ENCODE results near the gene ADCY2. TPM values are rescaled to one million over a fixed set of nuclear protein-coding genes. Genes with fewer than 3 reads are reported as not detected.

The ADCY2 gene
- polyA plus RNA-seq, 1 experiment: not detected

DNA sequence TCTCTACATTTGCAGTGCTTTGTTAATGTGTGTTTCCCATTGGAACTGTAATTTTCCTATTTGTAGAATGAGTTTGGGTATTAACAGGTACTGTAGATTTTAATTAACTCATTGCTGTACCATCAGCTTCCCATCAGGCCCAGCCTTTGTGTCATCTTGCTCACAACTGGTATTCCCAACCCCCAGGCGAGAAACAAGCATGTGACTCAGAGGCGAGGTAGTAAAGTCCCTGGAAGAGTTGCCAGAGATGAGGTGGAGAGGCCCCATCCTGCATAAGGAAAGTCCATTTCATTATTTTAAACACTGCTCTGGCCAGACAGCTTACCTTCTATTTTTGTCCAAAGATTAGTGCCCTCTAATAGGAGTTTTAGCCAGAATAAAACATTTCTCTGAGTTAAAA is 29.9 kb downstream of the ADCY2 start:
- no peak overlapping the region for H3K4me3 ChIP-seq (ENCODE audit: low read depth, low read length)
- no peak overlapping the region for H3K27ac ChIP-seq (ENCODE audit: low read depth, low read length)
- ChIA-PET POLR2A (no interaction called here), CTCF (no interaction called here)
- no peaks in the 10 kb centered on the region for H3K27me3 ChIP-seq (ENCODE audit: control insufficient read depth, insufficient read depth, low read length)
- H3K9me3 ChIP-seq (ENCODE audit: control insufficient read depth, insufficient read depth, low read length): peaks cover 22% of the 10 kb centered on the region
- TF ChIP-seq, protein P1, sequence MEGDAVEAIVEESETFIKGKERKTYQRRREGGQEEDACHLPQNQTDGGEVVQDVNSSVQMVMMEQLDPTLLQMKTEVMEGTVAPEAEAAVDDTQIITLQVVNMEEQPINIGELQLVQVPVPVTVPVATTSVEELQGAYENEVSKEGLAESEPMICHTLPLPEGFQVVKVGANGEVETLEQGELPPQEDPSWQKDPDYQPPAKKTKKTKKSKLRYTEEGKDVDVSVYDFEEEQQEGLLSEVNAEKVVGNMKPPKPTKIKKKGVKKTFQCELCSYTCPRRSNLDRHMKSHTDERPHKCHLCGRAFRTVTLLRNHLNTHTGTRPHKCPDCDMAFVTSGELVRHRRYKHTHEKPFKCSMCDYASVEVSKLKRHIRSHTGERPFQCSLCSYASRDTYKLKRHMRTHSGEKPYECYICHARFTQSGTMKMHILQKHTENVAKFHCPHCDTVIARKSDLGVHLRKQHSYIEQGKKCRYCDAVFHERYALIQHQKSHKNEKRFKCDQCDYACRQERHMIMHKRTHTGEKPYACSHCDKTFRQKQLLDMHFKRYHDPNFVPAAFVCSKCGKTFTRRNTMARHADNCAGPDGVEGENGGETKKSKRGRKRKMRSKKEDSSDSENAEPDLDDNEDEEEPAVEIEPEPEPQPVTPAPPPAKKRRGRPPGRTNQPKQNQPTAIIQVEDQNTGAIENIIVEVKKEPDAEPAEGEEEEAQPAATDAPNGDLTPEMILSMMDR (IDR thresholded peaks at IDR 0.05; ENCODE audit: low read depth, low read length): no peak
- no peak for DNase-seq (ENCODE audit: low read depth, low spot score)

DNA sequence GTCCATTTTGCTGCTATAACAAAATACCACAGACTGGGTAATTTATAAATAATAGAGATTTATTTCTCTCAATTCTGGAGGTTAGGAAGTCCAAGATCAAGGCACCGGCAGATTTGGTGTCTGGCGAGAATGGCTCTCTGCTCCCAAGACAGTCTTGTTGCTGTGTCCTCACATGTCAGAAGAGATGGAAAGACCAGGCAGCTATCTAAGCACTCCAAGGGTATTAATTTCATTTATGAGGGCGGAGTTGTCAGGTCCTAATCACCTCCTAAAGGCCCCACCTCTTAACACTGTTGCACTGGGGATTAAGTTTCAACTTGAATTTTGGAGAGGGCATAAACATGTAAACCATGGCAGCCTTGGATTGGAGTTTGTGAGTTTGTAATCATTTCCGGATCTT is 30.3 kb downstream of the ADCY2 start:
- peaks cover 22% of the 10 kb centered on the region for H3K9me3 ChIP-seq (ENCODE audit: control insufficient read depth, insufficient read depth, low read length)
- ChIA-PET POLR2A (no interaction called here), CTCF (no interaction called here)
- no peak overlapping the region for H3K4me3 ChIP-seq (ENCODE audit: low read depth, low read length)
- H3K27ac ChIP-seq (ENCODE audit: low read depth, low read length): no peak overlapping the region
- TF ChIP-seq, protein P1 (IDR thresholded peaks at IDR 0.05; ENCODE audit: low read depth, low read length): no peak
- H3K27me3 ChIP-seq (ENCODE audit: control insufficient read depth, insufficient read depth, low read length): no peaks in the 10 kb centered on the region
- no peak for DNase-seq (ENCODE audit: low read depth, low spot score)

- CTCF ChIA-PET: no interaction called here
- POLR2A ChIA-PET: no interaction called here
- no peaks in the 10 kb centered on the region for H3K27me3 ChIP-seq (ENCODE audit: control insufficient read depth, insufficient read depth, low read length)
- no peak overlapping the region for H3K27ac ChIP-seq (ENCODE audit: low read depth, low read length)
- TF ChIP-seq, protein P1 (IDR thresholded peaks at IDR 0.05; ENCODE audit: low read depth, low read length): no peak
- H3K4me3 ChIP-seq (ENCODE audit: low read depth, low read length): no peak overlapping the region
- peaks cover 21% of the 10 kb centered on the region for H3K9me3 ChIP-seq (ENCODE audit: control insufficient read depth, insufficient read depth, low read length)
- no peak for DNase-seq (ENCODE audit: low read depth, low spot score)
Observed at GRCh38 chr5:7434914-7435313, 39.0 kb downstream of the ADCY2 start.

GRCh38 chr5:7435503-7435902 is 39.6 kb downstream of the ADCY2 start:
- no peaks in the 10 kb centered on the region for H3K27me3 ChIP-seq (ENCODE audit: control insufficient read depth, insufficient read depth, low read length)
- no peak overlapping the region for H3K4me3 ChIP-seq (ENCODE audit: low read depth, low read length)
- DNase-seq (ENCODE audit: low read depth, low spot score): no peak
- no peak overlapping the region for H3K27ac ChIP-seq (ENCODE audit: low read depth, low read length)
- POLR2A ChIA-PET: no interaction called here
- CTCF ChIA-PET: no interaction called here
- TF ChIP-seq, protein P1 (IDR thresholded peaks at IDR 0.05; ENCODE audit: low read depth, low read length): no peak
- H3K9me3 ChIP-seq (ENCODE audit: control insufficient read depth, insufficient read depth, low read length): peaks cover 21% of the 10 kb centered on the region

GRCh38 chr5:7436521-7436920 is 40.6 kb downstream of the ADCY2 start:
- CTCF ChIA-PET: no interaction called here
- Histone ChIP-seq H3K4me3 (ENCODE audit: low read depth, low read length) (no peak overlapping the region), H3K27ac (ENCODE audit: low read depth, low read length) (no peak overlapping the region), H3K9me3 (ENCODE audit: control insufficient read depth, insufficient read depth, low read length) (peaks cover 26% of the 10 kb centered on the region), H3K27me3 (ENCODE audit: control insufficient read depth, insufficient read depth, low read length) (no peaks in the 10 kb centered on the region)
- TF ChIP-seq, protein P1 (IDR thresholded peaks at IDR 0.05; ENCODE audit: low read depth, low read length): no peak
- POLR2A ChIA-PET: no interaction called here
- no peak for DNase-seq (ENCODE audit: low read depth, low spot score)
